Lung (tissue), 12 donors: ENCODE results near the gene SEC23A. TPM values are rescaled to one million over a fixed set of nuclear protein-coding genes. Genes with fewer than 3 reads are reported as not detected.

ENCODE experiments used
- ATAC-seq: fragments of 200-7000 bp; cut with Tn5 transposase; one replicate; pipeline ENCODE4 v1.9.1; 2020; ENCODE audit warnings: moderate number of reproducible peaks; ENCODE audit not compliant: insufficient read depth, low FRiP score
- DNase-seq, 3 donors: peaks; one replicate each; pipeline ENCODE4 v3.0.0-alpha.2; 2013 to 2017
- H3K27ac ChIP-seq, 2 donors: one replicate each; pipeline ENCODE4 v1.5.1; 2013; ENCODE audit warnings: mild to moderate bottlenecking in 2 of 2, moderate library complexity in 2 of 2, control low read depth in 1 of 2, inconsistent platforms in 1 of 2, low read depth in 1 of 2, low read length in 1 of 2
- H3K27me3 ChIP-seq, 3 donors: one replicate each; pipeline ENCODE4 v1.5.1; 2013; ENCODE audit warnings: low read length in 2 of 3; ENCODE audit not compliant: control insufficient read depth in 3 of 3, insufficient read depth in 3 of 3
- H3K36me3 ChIP-seq, 4 donors: one replicate each; pipeline ENCODE4 v1.5.1; 2013; ENCODE audit warnings: low read length in 4 of 4, mild to moderate bottlenecking in 1 of 4, moderate library complexity in 1 of 4; ENCODE audit not compliant: control insufficient read depth in 4 of 4, insufficient read depth in 4 of 4
- H3K4me1 ChIP-seq, 5 donors: one replicate each; pipeline ENCODE4 v1.5.1; 2013; ENCODE audit warnings: low read length in 5 of 5, mild to moderate bottlenecking in 2 of 5, moderate library complexity in 1 of 5; ENCODE audit not compliant: control insufficient read depth in 5 of 5, insufficient read depth in 5 of 5
- H3K4me3 ChIP-seq: one replicate; pipeline ENCODE4 v1.5.1; 2013; ENCODE audit warnings: mild to moderate bottlenecking, control low read depth, moderate library complexity
- H3K9ac ChIP-seq, 2 donors: one replicate each; pipeline ENCODE4 v1.5.1; 2013; ENCODE audit warnings: low read length in 2 of 2, control low read depth in 1 of 2; ENCODE audit not compliant: insufficient read depth in 1 of 2
- H3K9me3 ChIP-seq, 4 donors: one replicate each; pipeline ENCODE4 v1.5.1; 2013; ENCODE audit warnings: low read length in 3 of 4, mild to moderate bottlenecking in 1 of 4, moderate library complexity in 1 of 4; ENCODE audit not compliant: control insufficient read depth in 4 of 4, insufficient read depth in 3 of 4
- CTCF ChIP-seq: IDR thresholded peaks from 2 replicates; pipeline ENCODE4 v1.5.1; 2012; ENCODE audit warnings: mild to moderate bottlenecking; ENCODE audit errors: control extremely low read depth, extremely low read depth
- WGBS, 2 donors: extraction: QIAGEN DNeasy Blood & Tissue Kit; methylation state at CpG; one replicate each; pipeline ENCODE4 v1.1.7; 2013; 5-methylcytosine and 5-hydroxymethylcytosine counted together
- polyA plus RNA-seq, 2 donors: library from polyadenylated mRNA; stranded (reverse); fragments of 200-250 nt; gene quantifications; one replicate each; pipeline ENCODE4 v1.2.1, GENCODE V29; 2013
- total RNA-seq, 2 donors: library from RNA; depleted of rRNA in 1 of 2; stranded (reverse); fragments of >200 nt in 1 of 2; gene quantifications; one replicate each; pipeline ENCODE4 v1.2.1, GENCODE V29; 2014 to 2021
- donor health status: control.
- donor health status: control.
- donor health status: Bipolar disorder and iron deficiency.
- donor health status: healthy.
- donor health status: DM: yes; HTN: yes; CAD: no.

The SEC23A gene
- total and polyA plus RNA-seq, 4 donors: 10.6 to 78.9 (median 37.1) TPM

GRCh38 chr14:39091716-39092115, 11.3 kb downstream of the SEC23A start:
- peaks cover 13 to 40% (median 20%) of the 10 kb centered on the region in 4 donors for H3K36me3 ChIP-seq
- no peak overlapping the region for H3K27ac ChIP-seq
- H3K9ac ChIP-seq: no peak overlapping the region
- DNase-seq (no peak), ATAC-seq (no peak)
- TF ChIP-seq CTCF: no peak
- no peak overlapping the region for H3K4me3 ChIP-seq
- WGBS, 2 donors: 89 to 98% methylated on average over 1 of the region's 1 CpG
- no peaks in the 10 kb centered on the region for H3K9me3 ChIP-seq
- H3K4me1 ChIP-seq: no peaks in the 10 kb centered on the region
- H3K27me3 ChIP-seq: no peaks in the 10 kb centered on the region

GRCh38 chr14:39090548-39091111, 12.4 kb downstream of the SEC23A start:
- WGBS, 2 donors: 95 to 97% methylated on average over 4 of the region's 4 CpGs
- H3K27ac ChIP-seq: no peak overlapping the region
- H3K4me1 ChIP-seq: no peaks in the 10 kb centered on the region
- DNase-seq: no peak
- TF ChIP-seq CTCF: no peak
- ATAC-seq: no peak
- H3K9me3 ChIP-seq: no peaks in the 10 kb centered on the region
- H3K9ac ChIP-seq: no peak overlapping the region
- no peaks in the 10 kb centered on the region for H3K27me3 ChIP-seq
- H3K36me3 ChIP-seq: peaks cover 17 to 48% (median 23%) of the 10 kb centered on the region in 4 donors
- no peak overlapping the region for H3K4me3 ChIP-seq

- WGBS, 2 donors: 97 to 99% methylated on average over 2 of the region's 2 CpGs
- no peaks in the 10 kb centered on the region for H3K27me3 ChIP-seq
- no peak for TF ChIP-seq CTCF
- no peak overlapping the region for H3K27ac ChIP-seq
- no peak for DNase-seq
- H3K9ac ChIP-seq: no peak overlapping the region
- peaks cover 23 to 50% (median 32%) of the 10 kb centered on the region in 4 donors for H3K36me3 ChIP-seq
- H3K4me3 ChIP-seq: no peak overlapping the region
- no peaks in the 10 kb centered on the region for H3K9me3 ChIP-seq
- ATAC-seq: no peak
- H3K4me1 ChIP-seq: no peaks in the 10 kb centered on the region
Observed at GRCh38 chr14:39087493-39087892, 15.5 kb downstream of the SEC23A start.

GRCh38 chr14:39085933-39086332, 17.1 kb downstream of the SEC23A start:
- Histone ChIP-seq H3K4me3 (no peak overlapping the region), H3K36me3 (peaks cover 17 to 40% (median 32%) of the 10 kb centered on the region in 4 donors), H3K27me3 (no peaks in the 10 kb centered on the region), H3K9me3 (no peaks in the 10 kb centered on the region), H3K4me1 (no peaks in the 10 kb centered on the region), H3K9ac (no peak overlapping the region), H3K27ac (no peak overlapping the region)
- no peak for ATAC-seq
- no peak for DNase-seq
- TF ChIP-seq CTCF: no peak
- 83 to 87% methylated on average over 7 of the region's 7 CpGs for WGBS, 2 donors
